ENCODE results near the gene ZNF518A.
"Not testable (repeated sequence)": the region's sequence is repeated elsewhere in the genome, so short reads cannot be mapped to it uniquely, and the experiment has no call there.

ZNF518A gene

GRCh38 chr10:96138102-96138501 is 8.0 kb downstream of the ZNF518A start:
- DNase-seq, result no peak

- no peak for DNase-seq
Observed at GRCh38 chr10:96152437-96152836, 22.3 kb downstream of the ZNF518A start.

GRCh38 chr10:96153070-96153469 is 23.0 kb downstream of the ZNF518A start:
- DNase-seq, result no peak

GRCh38 chr10:96165726-96166125 is 35.6 kb downstream of the ZNF518A start:
- DNase-seq, result no peak

GRCh38 chr10:96168546-96168945 is 38.4 kb downstream of the ZNF518A start:
- DNase-seq, result no peak

GRCh38 chr10:96170230-96170629 is 40.1 kb downstream of the ZNF518A start:
- no peak for DNase-seq

GRCh38 chr10:96172666-96173065 is 42.6 kb downstream of the ZNF518A start:
- no peak for DNase-seq

GRCh38 chr10:96176985-96177384 is 46.9 kb downstream of the ZNF518A start:
- no peak for DNase-seq

- DNase-seq, result no peak
Observed at GRCh38 chr10:96188421-96188820, 58.3 kb downstream of the ZNF518A start.

- no peak for DNase-seq
Observed at GRCh38 chr10:96188916-96189315, 58.8 kb downstream of the ZNF518A start.

GRCh38 chr10:96189505-96189904 is 59.4 kb downstream of the ZNF518A start:
- DNase-seq, result not testable (repeated sequence)

GRCh38 chr10:96201525-96201924 is 71.4 kb downstream of the ZNF518A start:
- DNase-seq, result no peak

- DNase-seq, result no peak
Observed at GRCh38 chr10:96205580-96205979, 75.5 kb downstream of the ZNF518A start.

GRCh38 chr10:96208271-96208670 is 78.2 kb downstream of the ZNF518A start:
- DNase-seq, result no peak

- no peak for DNase-seq
Observed at GRCh38 chr10:96208946-96209345, 78.8 kb downstream of the ZNF518A start.

GRCh38 chr10:96211764-96212163 is 81.7 kb downstream of the ZNF518A start:
- no peak for DNase-seq

- DNase-seq, result no peak
Observed at GRCh38 chr10:96212911-96213310, 82.8 kb downstream of the ZNF518A start.

Data from stimulated activated CD4-positive, alpha-beta T cell treated with anti-CD3 and anti-CD28 coated beads, Interleukin-12 subunit alpha, Interleukin-12 subunit beta, amount 100 ng/mL, for 4 hours (primary cell).